GM12874 (cell line): ENCODE measurements around the gene TSPAN18.
A peak's percentile ranks its signal among the peaks of the same experiment; 100 is the strongest.

ENCODE experiments used
- TF ChIP-seq, protein P1 (sequence below): IDR thresholded peaks from 2 replicates; pipeline ENCODE4 v1.5.1; 2011; ENCODE audit warnings: low read depth, mild to moderate bottlenecking, control low read depth, low read length, moderate library complexity; ENCODE audit not compliant: insufficient read depth

Gene TSPAN18

GRCh38 chr11:44781655-44782054 is 54.9 kb downstream of the TSPAN18 start:
- TF ChIP-seq, protein P1, sequence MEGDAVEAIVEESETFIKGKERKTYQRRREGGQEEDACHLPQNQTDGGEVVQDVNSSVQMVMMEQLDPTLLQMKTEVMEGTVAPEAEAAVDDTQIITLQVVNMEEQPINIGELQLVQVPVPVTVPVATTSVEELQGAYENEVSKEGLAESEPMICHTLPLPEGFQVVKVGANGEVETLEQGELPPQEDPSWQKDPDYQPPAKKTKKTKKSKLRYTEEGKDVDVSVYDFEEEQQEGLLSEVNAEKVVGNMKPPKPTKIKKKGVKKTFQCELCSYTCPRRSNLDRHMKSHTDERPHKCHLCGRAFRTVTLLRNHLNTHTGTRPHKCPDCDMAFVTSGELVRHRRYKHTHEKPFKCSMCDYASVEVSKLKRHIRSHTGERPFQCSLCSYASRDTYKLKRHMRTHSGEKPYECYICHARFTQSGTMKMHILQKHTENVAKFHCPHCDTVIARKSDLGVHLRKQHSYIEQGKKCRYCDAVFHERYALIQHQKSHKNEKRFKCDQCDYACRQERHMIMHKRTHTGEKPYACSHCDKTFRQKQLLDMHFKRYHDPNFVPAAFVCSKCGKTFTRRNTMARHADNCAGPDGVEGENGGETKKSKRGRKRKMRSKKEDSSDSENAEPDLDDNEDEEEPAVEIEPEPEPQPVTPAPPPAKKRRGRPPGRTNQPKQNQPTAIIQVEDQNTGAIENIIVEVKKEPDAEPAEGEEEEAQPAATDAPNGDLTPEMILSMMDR = no peak

DNA sequence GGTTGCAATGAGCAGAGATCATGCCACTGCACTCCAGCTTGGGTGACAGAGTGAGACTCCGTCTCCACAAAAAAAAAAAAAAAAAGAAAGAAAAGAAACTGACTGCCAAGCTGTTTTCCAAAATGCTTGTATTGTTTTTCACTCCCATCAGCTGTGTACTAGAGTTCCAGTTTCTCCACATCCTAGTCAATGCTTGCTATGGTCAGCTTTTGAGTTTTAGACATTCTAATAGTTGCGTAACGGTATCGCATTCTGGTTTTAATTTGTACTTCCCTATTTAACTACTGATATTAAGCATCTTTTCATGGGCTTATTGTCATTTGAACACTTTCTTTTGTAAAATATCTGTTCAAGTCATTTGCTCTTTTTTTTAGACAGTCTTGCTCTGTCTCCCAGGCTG is 55.7 kb downstream of the TSPAN18 start:
- TF ChIP-seq, protein P1 = no peak

GRCh38 chr11:44784436-44784760 is 57.6 kb downstream of the TSPAN18 start:
- TF ChIP-seq, protein P1 = no peak

- TF ChIP-seq, protein P1 = no peak
Measured at GRCh38 chr11:44784851-44785250, 58.1 kb downstream of the TSPAN18 start.

DNA sequence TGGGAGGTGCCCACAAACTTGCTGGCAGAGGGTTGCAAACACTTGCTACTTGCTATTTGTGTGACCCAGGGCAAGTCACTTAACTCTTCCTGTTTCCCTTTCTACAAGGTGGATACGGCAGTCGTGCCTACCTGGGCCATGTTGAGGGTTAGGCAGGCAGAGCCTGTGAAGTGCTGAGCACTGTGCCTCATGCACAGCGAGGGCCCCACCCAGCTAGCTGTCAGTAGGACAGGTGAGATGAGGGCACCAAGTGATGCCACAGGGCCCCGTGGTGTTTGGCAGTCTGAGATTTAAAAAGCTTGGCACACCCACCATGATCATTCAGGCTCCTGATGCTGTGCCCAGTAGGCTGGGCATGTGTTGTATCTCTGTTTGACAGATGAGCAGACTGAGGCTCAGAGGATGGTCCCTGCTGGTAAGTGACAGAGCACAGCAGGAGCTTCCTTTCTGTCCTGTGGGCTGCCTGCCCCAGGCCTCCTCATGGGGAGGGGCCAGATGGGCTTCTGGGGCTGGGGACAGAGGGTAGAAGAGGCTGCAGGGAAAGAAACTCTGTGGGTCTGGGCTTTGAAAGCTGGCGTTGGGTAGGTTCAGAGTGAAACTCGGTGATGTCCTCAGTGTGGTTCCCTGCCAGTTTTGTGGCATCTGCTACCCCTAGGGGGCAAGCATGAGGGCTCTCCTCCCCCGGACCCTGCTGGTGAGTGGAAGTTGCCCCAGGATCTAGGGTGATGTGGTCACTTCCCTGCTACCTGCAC is 59.3 kb downstream of the TSPAN18 start:
- TF ChIP-seq, protein P1 = peak; percentile 48

GRCh38 chr11:44787070-44787469 is 60.3 kb downstream of the TSPAN18 start:
- TF ChIP-seq, protein P1 = no peak

- TF ChIP-seq, protein P1 = no peak
Measured at GRCh38 chr11:44787981-44788380, 61.2 kb downstream of the TSPAN18 start.
